HK-2 (cell line): ENCODE results near the gene TMEM132A.

Experiments used
- DNase-seq: peaks from one replicate; pipeline ENCODE4 v3.0.0-alpha.2; 2018; ENCODE audit not compliant: unreplicated experiment

The TMEM132A gene

GRCh38 chr11:60922906-60923305, 1.4 kb upstream of the TMEM132A start:
- no peak for DNase-seq

- DNase-seq: no peak
These were observed 934 bp upstream of the TMEM132A start for GRCh38 chr11:60923326-60923725.

GRCh38 chr11:60923800-60924109, 505 bp upstream of the TMEM132A start:
- DNase-seq: no peak

GRCh38 chr11:60924906-60925853, 920 bp downstream of the TMEM132A start:
- DNase-seq: no peak

- DNase-seq: peak; percentile 41
These were observed 1.6 kb downstream of the TMEM132A start for GRCh38 chr11:60925868-60926267.

GRCh38 chr11:60926500-60926899, 2.2 kb downstream of the TMEM132A start:
- DNase-seq: no peak

GRCh38 chr11:60927061-60927592, 2.9 kb downstream of the TMEM132A start:
- DNase-seq: no peak

- no peak for DNase-seq
These were observed 3.3 kb downstream of the TMEM132A start for GRCh38 chr11:60927600-60927999.

- DNase-seq: no peak
These were observed 4.3 kb downstream of the TMEM132A start for GRCh38 chr11:60928563-60929001.

GRCh38 chr11:60929764-60930163, 5.5 kb downstream of the TMEM132A start:
- DNase-seq: no peak

GRCh38 chr11:60930394-60930793, 6.1 kb downstream of the TMEM132A start:
- no peak for DNase-seq

- no peak for DNase-seq
These were observed 7.7 kb downstream of the TMEM132A start for GRCh38 chr11:60931917-60932316.

- no peak for DNase-seq
These were observed 8.5 kb downstream of the TMEM132A start for GRCh38 chr11:60932605-60933356.

GRCh38 chr11:60933416-60934123, 9.3 kb downstream of the TMEM132A start:
- no peak for DNase-seq

- no peak for DNase-seq
These were observed 10.0 kb downstream of the TMEM132A start for GRCh38 chr11:60934124-60934789.

- DNase-seq: no peak
These were observed 10.7 kb downstream of the TMEM132A start for GRCh38 chr11:60934790-60935605.

GRCh38 chr11:60935676-60936442, 11.6 kb downstream of the TMEM132A start:
- DNase-seq: no peak

- no peak for DNase-seq
These were observed 12.3 kb downstream of the TMEM132A start for GRCh38 chr11:60936467-60937143.

- DNase-seq: no peak
These were observed 12.9 kb downstream of the TMEM132A start for GRCh38 chr11:60937144-60937527.
